SK-N-SH treated with all-trans-retinoic acid at 6 μM for 48 hours (cell line): ENCODE results near the gene MX2.
A peak's percentile ranks its signal among the peaks of the same experiment; 100 is the strongest.
"Not testable (repeated sequence)": the region's sequence is repeated elsewhere in the genome, so short reads cannot be mapped to it uniquely, and the experiment has no call there.

ENCODE experiments used
- ATAC-seq: fragments of 200-7000 bp; cut with Tn5 transposase; 3 replicates; pipeline ENCODE4 v1.9.1; 2020; ENCODE audit warnings: mild to moderate bottlenecking, moderate library complexity
- BACH2 ChIP-seq: fragments of 250-450 bp; sonication (Bioruptor Pico); IDR thresholded peaks from 2 replicates; pipeline ENCODE4 v1.9.0; 2021; ENCODE audit warnings: mild to moderate bottlenecking, borderline replicate concordance
- CSDC2 ChIP-seq: fragments of 250-450 bp; sonication (Bioruptor Pico); IDR thresholded peaks from 2 replicates; pipeline ENCODE4 v1.5.0; 2020; ENCODE audit warnings: mild to moderate bottlenecking, moderate library complexity
- ESRRG ChIP-seq: fragments of 250-450 bp; sonication (Bioruptor Pico); IDR thresholded peaks from 2 replicates; pipeline ENCODE4 v1.6.1; 2021; ENCODE audit warnings: mild to moderate bottlenecking
- GLIS3 ChIP-seq: fragments of 250-450 bp; sonication (Bioruptor Pico); IDR thresholded peaks from 2 replicates; pipeline ENCODE4 v1.5.0; 2020; ENCODE audit warnings: mild to moderate bottlenecking, moderate library complexity
- OSR1 ChIP-seq: fragments of 250-450 bp; sonication (Bioruptor Pico); IDR thresholded peaks from 2 replicates; pipeline ENCODE4 v1.8.0; 2022; ENCODE audit warnings: moderate library complexity, mild to moderate bottlenecking, inconsistent platforms
- RARB ChIP-seq: fragments of 250-450 bp; sonication (Bioruptor Pico); IDR thresholded peaks from 2 replicates; pipeline ENCODE4 v1.8.0; 2021; ENCODE audit warnings: mild to moderate bottlenecking, moderate library complexity
- SNAI2 ChIP-seq: fragments of 250-450 bp; sonication (Bioruptor Pico); IDR thresholded peaks from 2 replicates; pipeline ENCODE4 v1.5.0; 2020; ENCODE audit warnings: mild to moderate bottlenecking, moderate library complexity
- TCF4 ChIP-seq: fragments of 250-450 bp; sonication (Bioruptor Pico); IDR thresholded peaks from 2 replicates; pipeline ENCODE4 v1.8.0; 2021; ENCODE audit warnings: mild to moderate bottlenecking, moderate library complexity, borderline replicate concordance
- TOX ChIP-seq: fragments of 250-450 bp; sonication (Bioruptor Pico); IDR thresholded peaks from 2 replicates; pipeline ENCODE4 v1.8.0; 2021; ENCODE audit warnings: mild to moderate bottlenecking, moderate library complexity, borderline replicate concordance
- ZC3H10 ChIP-seq: fragments of 250-450 bp; sonication (Bioruptor Pico); IDR thresholded peaks from 2 replicates; pipeline ENCODE4 v1.5.1; 2021; ENCODE audit warnings: mild to moderate bottlenecking, moderate library complexity
- ZFP3 ChIP-seq: fragments of 250-450 bp; sonication (Bioruptor Pico); IDR thresholded peaks from 2 replicates; pipeline ENCODE4 v1.5.0; 2020; ENCODE audit warnings: mild to moderate bottlenecking, moderate library complexity
- ZFP30 ChIP-seq: fragments of 450-650 bp; formaldehyde crosslinking; IDR thresholded peaks from 2 replicates; pipeline ENCODE4 v1.5.0; 2022; ENCODE audit warnings: mild to moderate bottlenecking, moderate library complexity
- ZNF565 ChIP-seq: fragments of 450-650 bp; formaldehyde crosslinking; conservative IDR thresholded peaks from 2 replicates; pipeline ENCODE4 v1.5.0; 2020; ENCODE audit warnings: low read depth, mild to moderate bottlenecking, moderate library complexity
- ZNF8 ChIP-seq: fragments of 450-650 bp; formaldehyde crosslinking; IDR thresholded peaks from 2 replicates; pipeline ENCODE4 v1.5.0; 2020; ENCODE audit warnings: mild to moderate bottlenecking, moderate library complexity
- TF ChIP-seq, protein P1 (sequence below): fragments of 250-450 bp; sonication (Bioruptor Pico); IDR thresholded peaks from 2 replicates; pipeline ENCODE4 v1.5.1; 2020; ENCODE audit warnings: low read depth, mild to moderate bottlenecking, moderate library complexity
- TF ChIP-seq, protein P2 (sequence below): fragments of 250-450 bp; sonication (Bioruptor Pico); IDR thresholded peaks from 2 replicates; pipeline ENCODE4 v1.5.1; 2021; ENCODE audit warnings: mild to moderate bottlenecking, moderate library complexity
- TF ChIP-seq, protein P3 (sequence below): fragments of 250-450 bp; sonication (Bioruptor Pico); IDR thresholded peaks from 2 replicates; pipeline ENCODE4 v1.8.0; 2020; ENCODE audit warnings: mild to moderate bottlenecking, moderate library complexity, borderline replicate concordance

MX2 gene, protein sequence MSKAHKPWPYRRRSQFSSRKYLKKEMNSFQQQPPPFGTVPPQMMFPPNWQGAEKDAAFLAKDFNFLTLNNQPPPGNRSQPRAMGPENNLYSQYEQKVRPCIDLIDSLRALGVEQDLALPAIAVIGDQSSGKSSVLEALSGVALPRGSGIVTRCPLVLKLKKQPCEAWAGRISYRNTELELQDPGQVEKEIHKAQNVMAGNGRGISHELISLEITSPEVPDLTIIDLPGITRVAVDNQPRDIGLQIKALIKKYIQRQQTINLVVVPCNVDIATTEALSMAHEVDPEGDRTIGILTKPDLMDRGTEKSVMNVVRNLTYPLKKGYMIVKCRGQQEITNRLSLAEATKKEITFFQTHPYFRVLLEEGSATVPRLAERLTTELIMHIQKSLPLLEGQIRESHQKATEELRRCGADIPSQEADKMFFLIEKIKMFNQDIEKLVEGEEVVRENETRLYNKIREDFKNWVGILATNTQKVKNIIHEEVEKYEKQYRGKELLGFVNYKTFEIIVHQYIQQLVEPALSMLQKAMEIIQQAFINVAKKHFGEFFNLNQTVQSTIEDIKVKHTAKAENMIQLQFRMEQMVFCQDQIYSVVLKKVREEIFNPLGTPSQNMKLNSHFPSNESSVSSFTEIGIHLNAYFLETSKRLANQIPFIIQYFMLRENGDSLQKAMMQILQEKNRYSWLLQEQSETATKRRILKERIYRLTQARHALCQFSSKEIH

DNA sequence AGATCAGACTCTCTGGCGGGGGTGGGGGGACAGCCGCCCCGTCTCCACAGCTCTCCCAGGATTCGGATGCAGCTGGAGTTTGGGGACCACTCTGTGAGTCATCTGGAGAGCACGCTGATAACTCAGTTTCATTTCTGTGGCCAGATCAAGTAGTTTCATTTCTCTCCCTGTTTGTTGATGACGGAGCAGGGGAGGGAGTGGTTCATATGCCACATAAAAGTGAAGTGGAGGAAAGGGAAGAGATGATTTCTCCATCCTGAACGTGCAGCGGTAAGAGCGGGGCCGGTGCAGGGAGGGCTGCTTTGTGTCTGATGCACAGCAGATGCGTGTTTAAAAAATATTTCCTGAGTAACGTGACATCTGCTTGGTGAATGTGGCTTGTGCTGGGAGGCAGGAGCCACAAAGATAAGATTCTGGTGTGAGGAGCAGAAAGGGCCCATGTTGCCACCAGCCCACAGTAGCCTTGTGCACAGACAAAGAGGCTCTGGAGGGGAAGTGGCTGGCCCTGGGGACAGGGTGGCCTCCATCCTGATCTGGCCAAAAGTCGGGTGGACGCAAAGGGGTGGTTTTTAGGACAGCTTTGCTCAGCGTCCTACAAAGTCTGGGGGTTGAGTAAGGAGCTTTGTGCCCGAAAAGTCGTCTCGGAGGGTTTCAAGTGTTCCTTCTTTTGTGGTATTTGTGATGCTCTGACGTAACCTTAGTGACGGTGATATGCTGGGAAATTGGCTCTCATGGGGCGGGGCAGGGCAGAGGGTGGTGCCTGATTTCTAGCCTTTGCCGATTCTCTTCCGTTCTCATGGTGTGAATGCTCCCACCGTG lies at the start of gene MX2:
Gene MX2 (plus strand): TSS at position 242 of the 819 bp plus-strand sequence. CDS start 14,880 bp downstream, outside the sequence.
- TF ChIP-seq, protein P1, sequence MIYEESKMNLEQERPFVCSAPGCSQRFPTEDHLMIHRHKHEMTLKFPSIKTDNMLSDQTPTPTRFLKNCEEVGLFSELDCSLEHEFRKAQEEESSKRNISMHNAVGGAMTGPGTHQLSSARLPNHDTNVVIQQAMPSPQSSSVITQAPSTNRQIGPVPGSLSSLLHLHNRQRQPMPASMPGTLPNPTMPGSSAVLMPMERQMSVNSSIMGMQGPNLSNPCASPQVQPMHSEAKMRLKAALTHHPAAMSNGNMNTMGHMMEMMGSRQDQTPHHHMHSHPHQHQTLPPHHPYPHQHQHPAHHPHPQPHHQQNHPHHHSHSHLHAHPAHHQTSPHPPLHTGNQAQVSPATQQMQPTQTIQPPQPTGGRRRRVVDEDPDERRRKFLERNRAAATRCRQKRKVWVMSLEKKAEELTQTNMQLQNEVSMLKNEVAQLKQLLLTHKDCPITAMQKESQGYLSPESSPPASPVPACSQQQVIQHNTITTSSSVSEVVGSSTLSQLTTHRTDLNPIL, result no peak
- no peak for TF ChIP-seq TCF4 (CRISPR knock-in tag)
- no peak for TF ChIP-seq CSDC2 (CRISPR knock-in tag)
- TF ChIP-seq OSR1 (CRISPR knock-in tag), result no peak
- no peak for TF ChIP-seq ESRRG (CRISPR knock-in tag)
- TF ChIP-seq ZC3H10 (CRISPR knock-in tag), result no peak
- ATAC-seq, result peak; percentile 33

DNA sequence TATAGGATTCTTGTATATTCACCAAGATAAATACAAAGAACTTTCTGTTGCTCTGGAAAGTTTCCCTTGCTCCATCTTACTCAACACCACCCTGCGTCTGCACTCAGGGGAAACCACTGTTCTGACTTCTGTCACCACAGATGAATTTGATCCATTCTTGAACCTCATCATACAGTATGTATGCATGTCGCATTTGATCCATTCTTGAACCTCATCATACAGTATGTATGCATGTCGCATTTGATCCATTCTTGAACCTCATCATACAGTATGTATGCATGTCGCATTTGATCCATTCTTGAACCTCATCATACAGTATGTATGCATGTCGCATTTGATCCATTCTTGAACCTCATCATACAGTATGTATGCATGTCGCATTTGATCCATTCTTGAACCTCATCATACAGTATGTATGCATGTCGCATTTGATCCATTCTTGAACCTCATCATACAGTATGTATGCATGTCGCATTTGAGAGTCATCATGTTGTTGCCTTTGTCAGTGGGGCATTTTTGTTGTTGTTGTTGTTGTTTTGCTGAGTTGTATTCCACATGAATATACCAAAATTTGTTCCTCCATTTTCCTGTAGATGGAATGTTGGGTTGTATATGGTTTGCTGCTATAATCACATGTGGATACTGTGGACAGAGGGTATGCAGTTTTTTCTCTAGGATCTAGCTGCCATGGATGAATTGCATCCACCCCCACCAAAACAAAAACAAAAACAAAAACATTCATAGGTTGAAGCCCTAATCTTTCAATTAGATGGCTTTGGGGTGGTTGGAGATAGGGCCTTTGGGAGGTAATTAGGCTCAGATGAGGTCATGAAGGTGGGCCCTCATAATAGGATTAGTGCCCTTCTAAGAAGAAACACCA lies 48.3 kb upstream of the MX2 start:
- not testable (repeated sequence) for ATAC-seq

DNA sequence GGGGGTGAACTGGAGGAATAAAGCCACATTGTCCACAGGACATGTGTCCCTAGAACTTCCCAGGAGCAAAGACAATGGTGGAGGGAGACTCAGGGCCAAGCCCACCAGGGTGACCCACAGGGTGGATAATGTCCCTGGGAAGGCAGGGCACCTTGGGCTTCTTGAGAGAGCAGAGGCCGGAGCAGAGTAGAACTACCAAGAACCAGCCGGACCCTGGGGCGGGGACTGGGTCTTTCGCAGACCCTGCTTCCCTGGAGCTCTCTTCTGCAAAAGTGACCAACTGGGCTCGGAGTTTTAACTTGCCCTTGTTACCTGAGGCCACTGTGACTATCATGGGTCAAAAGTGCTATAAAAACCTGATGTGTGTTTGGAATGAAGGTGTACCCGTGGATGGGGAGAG lies 46.1 kb upstream of the MX2 start:
- TF ChIP-seq ZNF8 (CRISPR knock-in tag), result no peak
- TF ChIP-seq, protein P2, sequence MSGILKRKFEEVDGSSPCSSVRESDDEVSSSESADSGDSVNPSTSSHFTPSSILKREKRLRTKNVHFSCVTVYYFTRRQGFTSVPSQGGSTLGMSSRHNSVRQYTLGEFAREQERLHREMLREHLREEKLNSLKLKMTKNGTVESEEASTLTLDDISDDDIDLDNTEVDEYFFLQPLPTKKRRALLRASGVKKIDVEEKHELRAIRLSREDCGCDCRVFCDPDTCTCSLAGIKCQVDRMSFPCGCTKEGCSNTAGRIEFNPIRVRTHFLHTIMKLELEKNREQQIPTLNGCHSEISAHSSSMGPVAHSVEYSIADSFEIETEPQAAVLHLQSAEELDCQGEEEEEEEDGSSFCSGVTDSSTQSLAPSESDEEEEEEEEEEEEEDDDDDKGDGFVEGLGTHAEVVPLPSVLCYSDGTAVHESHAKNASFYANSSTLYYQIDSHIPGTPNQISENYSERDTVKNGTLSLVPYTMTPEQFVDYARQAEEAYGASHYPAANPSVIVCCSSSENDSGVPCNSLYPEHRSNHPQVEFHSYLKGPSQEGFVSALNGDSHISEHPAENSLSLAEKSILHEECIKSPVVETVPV, result no peak
- TF ChIP-seq ZC3H10 (CRISPR knock-in tag), result no peak
- TF ChIP-seq TOX (CRISPR knock-in tag), result no peak
- TF ChIP-seq RARB (CRISPR knock-in tag), result no peak
- no peak for TF ChIP-seq TCF4 (CRISPR knock-in tag)
- TF ChIP-seq ESRRG (CRISPR knock-in tag), result no peak
- TF ChIP-seq, protein P3, sequence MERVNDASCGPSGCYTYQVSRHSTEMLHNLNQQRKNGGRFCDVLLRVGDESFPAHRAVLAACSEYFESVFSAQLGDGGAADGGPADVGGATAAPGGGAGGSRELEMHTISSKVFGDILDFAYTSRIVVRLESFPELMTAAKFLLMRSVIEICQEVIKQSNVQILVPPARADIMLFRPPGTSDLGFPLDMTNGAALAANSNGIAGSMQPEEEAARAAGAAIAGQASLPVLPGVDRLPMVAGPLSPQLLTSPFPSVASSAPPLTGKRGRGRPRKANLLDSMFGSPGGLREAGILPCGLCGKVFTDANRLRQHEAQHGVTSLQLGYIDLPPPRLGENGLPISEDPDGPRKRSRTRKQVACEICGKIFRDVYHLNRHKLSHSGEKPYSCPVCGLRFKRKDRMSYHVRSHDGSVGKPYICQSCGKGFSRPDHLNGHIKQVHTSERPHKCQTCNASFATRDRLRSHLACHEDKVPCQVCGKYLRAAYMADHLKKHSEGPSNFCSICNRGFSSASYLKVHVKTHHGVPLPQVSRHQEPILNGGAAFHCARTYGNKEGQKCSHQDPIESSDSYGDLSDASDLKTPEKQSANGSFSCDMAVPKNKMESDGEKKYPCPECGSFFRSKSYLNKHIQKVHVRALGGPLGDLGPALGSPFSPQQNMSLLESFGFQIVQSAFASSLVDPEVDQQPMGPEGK (CRISPR knock-in tag), result no peak
- TF ChIP-seq CSDC2 (CRISPR knock-in tag), result no peak
- no peak for TF ChIP-seq BACH2 (CRISPR knock-in tag)
- no peak for TF ChIP-seq ZFP3 (CRISPR knock-in tag)
- no peak for TF ChIP-seq ZFP30 (CRISPR knock-in tag)
- TF ChIP-seq, protein P1, result no peak
- TF ChIP-seq GLIS3, result no peak
- no peak for TF ChIP-seq ZNF565 (CRISPR knock-in tag)
- no peak for TF ChIP-seq SNAI2
- no peak for ATAC-seq
